Nucleus accumbens (tissue), 56 donors: ENCODE measurements around the gene CLTRN.
"Not testable (repeated sequence)": the region's sequence is repeated elsewhere in the genome, so short reads cannot be mapped to it uniquely, and the experiment has no call there.

Source experiments
- DNase-seq, 56 donors: peaks; one replicate each; lab custom pipeline; 2025; lab: John Stamatoyannopoulos, UW

Gene CLTRN, protein sequence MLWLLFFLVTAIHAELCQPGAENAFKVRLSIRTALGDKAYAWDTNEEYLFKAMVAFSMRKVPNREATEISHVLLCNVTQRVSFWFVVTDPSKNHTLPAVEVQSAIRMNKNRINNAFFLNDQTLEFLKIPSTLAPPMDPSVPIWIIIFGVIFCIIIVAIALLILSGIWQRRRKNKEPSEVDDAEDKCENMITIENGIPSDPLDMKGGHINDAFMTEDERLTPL

DNA sequence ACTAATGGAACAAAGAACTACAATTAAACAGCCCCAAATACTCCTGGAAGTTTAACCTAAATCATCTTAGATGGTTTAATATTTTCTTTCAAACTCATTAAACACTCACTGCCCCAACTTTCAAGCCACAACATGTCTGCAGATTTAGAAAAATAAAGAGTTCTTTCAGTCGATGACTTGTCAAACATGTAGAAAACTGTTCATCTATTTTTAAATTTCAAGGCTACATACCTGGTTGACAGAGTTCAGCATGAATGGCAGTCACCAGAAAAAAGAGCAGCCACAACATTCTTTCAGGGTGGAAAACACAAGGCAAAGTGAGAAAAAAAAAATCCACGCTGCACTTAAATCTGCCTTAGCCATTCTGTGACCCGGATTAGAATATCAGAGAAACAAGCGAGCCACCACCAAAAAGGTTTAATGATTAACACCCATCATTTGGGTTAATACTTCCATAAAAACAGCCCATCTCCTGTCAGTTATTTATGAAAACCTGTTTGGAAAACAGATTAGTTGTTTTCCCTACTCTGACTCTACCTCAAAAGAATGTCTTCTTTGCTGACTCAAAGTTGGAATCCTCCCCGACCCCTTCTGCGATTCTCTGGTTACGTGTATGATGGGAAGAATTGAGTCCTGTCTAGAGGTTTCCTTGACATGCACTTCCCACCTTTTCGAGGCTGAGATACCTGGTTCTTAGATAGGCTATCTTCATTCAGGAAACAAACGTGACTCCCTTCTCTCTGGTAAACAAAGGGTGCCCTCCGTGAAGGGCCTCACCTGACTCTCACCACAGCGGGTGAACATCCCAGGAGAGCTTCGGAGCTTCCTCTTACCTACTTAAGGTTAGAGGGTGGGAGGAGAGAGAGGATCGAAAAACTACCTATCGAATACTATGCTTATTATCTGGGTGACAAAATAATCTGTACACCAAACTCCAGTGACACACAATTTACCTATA lies at the start of gene CLTRN:
TSS of gene CLTRN (minus strand) at position 319 of the 958 bp plus-strand sequence. CDS start at position 289, 30 bp downstream.
- DNase-seq, result no peak

DNA sequence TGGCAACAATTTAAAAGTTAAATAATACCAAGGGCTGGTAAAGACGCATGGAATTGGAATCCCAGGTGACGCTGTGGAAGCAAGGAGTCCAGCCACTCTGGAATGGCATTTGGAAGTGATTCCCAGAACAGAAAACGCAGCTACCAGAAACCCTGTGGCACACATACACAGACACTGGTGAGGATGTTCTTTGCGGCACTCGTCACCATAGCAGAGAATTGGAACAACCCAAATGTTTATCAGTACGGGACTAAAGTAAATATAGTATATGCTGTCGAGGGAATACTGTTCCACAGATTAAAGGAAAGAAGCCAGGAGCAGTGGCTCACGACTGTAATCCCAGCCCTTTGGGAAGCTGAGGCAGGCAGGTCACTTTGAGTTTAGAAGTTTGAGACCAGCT lies 39.7 kb upstream of the CLTRN start:
- DNase-seq, result not testable (repeated sequence)

DNA sequence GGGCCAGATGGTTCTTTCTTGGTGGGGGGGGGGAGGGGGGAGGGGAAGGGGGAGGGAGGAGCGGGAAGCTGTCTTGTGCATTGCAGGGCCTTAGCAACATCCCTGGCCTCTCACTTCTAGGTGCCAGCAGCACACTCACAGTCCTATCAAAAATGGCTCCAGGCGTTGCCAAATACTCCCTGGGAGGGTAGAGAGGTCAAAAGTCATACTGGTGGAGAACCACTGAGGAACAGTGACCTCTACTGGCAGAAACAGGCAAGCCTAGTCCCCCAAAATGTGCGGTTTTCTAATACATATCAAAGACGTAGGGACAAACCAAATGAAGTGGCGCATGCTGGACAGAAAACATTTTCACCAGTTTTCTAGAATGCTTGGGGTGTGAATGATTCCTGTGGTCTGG lies 39.2 kb upstream of the CLTRN start:
- DNase-seq, result not testable (repeated sequence)

DNA sequence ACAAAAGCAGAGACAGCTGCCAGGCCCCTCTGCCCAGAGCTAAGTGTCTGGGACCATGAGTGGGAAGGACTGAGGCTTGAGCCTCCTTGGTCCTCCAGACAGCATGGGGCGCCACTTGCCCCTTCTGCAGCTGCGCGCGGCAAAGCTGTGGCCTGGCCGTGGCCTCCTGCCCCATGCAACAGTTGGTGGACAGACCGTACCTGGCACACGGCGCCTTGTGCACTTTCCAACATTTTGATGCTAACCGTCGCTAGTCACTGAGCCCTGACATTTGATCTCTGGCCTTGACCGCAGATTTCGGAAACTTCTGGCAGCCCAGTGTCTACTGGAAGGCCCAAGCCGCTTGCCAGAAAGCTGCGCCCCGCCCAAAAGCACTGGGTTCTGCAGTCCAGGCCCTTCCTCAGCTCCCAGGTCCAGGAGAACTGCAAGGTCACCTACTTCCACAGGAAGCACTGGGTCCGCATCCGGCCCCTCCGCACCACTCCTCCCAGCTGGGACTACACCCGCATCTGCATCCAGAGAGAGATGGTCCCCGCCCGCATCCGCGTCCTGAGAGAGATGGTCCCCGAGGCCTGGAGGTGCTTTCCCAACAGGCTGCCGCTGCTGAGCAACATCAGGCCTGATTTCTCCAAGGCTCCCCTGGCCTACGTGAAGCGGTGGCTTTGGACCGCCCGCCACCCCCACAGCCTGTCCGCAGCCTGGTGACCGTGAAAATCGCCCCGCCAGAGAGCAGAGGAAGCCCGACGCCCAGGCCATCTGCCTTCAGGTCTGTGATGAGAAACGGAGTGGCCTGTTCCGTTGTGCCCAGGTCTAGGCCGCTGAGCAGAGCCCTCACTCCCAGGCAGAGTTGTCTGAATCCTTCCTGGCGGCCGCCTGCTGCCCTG lies 38.1 kb upstream of the CLTRN start:
- no peak for DNase-seq

DNA sequence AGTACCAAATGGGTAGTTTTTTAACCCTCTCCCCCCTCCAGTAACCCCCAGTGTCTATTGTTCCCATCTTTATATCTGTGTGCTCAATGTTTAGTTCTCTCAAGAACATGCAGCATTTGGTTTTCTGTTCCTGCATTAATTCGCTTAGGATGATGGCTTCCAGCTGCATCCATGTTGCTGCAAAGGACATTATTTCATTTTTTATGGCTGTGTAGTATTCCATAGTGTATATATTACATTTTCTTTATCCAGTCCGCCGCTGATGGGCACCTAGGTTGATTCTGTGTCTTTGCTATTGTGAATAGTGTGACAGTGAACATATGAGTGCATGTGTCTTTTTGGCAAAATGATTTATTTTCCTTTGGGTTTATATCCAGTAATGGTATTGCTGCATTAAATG lies 31.9 kb upstream of the CLTRN start:
- no peak for DNase-seq

DNA sequence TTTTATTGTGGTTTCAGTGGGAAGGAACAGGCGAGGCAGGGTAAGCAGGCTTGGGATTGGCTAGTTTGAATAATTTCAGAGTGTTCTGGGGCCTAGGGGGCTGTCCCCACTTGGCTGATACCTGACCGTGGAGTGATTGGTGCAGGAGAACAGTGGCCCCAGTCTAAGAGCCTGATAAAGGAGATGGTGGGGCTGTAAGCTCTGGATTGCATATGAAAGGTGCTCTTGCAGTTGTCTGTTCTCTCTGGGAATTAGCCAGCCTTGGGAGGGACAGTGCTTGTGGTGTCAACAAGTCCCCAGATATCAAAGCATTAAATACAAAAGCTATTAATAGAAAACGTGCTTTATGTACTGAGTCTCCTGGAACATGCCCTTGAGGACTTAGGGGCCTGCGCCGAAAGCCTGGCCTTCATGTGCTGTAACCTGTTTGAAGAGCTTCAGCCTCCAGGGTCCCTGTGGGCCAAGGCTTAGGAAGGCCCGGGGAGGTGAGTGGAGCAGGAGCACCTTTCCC lies 30.4 kb upstream of the CLTRN start:
- DNase-seq, result no peak

DNA sequence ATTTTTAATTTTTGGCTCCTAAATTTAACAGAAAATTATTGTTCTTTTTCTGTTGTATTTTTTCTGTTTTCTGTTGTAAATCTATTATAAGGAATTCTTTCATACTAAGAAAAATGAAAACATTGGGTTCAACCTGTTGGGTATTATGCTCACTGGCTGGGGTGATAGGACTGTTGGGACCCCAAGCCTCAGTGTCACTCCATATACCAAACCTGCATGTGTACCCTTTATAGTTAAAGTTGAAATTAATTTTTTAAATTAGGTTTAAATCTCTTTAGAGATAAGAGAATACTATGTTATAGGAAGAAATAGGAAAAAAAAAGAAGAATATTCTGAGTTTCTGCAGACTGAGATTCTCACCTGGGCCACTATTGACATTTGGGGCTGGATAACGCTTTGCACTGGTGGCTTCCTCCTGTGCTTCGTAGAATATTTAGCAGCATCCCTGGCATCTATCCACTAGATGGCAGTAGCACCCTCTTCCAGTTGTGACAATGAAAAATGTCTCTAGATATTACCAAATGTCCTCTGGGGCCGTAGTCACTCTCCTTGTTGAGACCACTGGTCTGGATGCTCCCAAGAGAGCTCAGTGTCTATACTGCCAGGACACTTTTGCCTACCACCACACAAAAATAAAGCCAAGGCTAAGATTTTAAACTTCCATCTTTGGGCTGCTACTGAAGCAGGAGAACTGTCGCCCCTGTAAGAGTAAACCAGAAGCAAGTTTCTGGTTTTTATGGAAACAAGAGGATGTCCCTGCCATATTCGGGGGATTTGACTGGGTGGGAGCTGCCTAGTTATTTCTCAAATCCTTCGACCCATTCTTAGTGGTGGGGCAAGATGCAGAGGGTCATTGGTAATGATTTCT lies 22.4 kb upstream of the CLTRN start:
- DNase-seq, result peak in 36 of 56 donors; percentile 0 to 53 (median 16)

DNA sequence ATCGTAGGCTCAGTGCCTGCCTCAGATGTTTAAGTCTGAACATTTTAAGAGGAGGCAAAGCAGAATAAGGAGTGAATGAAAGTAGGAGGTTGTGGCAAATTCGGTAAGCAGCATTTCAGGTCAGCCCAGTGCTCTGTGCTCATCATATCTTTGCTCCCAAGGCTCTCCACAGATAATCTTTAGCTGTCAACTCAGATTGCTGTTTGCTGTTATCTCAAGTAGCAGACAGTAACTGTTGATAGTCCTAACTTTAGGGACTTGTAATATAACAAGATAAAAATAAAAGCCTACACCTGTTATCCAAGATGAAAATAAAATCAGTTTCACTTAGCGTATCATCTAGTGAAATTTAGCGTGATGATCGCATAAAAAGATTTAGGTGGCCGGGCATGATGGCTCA lies 18.6 kb upstream of the CLTRN start:
- no peak for DNase-seq

DNA sequence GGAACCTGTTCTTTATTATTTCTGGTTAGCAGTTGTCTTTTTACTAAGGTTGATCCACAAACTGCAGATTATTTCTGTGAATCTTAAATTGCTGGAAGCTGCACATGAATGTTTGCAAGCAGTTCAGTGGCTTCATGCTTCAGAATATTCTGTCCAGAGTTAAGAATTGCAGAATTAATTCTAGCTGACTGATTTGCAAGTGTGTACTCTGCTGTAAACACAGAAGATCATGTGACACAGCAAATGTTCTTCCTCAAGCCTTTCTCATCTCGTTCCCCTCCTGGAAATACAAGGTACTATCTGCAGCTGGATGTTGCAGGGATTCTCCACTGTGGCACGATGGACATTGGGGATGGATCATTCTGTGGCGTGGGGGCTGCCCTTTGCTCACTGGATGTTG lies 16.8 kb upstream of the CLTRN start:
- no peak for DNase-seq

DNA sequence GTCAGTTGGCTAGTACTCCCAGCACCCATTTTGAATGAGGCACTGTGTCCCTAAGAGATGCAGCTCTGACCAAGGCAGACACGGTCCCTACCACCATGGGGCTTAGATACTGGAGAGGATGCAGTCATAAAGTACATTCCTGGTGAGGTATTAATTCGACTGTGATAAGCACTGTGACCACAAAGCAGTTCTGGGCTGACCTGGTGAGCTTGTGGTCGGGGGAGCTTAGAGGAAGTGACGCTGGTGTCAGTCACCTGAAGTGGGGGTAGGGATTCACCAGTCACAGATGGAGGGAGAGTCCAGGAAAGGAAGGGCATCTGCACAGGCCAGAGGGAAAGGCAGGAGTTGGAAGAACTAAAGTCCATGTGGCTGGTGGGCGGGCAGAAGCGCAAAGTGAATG lies 15.8 kb upstream of the CLTRN start:
- no peak for DNase-seq

DNA sequence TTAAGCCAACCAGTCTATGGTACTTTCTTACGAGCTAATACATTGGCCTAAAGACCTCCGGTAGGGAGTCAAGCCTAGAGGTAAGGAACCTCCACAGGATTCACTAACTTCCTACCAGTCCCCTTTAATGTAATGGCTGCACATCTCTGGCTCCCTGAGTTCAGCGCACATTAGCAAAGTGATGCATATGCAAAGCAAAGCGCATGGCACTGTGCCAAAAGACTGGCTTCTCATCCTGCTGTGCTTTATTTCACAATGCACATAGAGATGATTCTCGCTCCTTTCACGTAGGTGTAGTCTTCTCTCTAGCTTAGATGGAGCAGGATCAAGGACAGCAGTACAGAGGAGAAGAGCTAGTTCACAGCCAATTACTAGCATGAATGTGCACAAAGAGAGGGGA lies 14.6 kb upstream of the CLTRN start:
- peak in 21 of 56 donors; percentile 0 to 60 (median 9) for DNase-seq

DNA sequence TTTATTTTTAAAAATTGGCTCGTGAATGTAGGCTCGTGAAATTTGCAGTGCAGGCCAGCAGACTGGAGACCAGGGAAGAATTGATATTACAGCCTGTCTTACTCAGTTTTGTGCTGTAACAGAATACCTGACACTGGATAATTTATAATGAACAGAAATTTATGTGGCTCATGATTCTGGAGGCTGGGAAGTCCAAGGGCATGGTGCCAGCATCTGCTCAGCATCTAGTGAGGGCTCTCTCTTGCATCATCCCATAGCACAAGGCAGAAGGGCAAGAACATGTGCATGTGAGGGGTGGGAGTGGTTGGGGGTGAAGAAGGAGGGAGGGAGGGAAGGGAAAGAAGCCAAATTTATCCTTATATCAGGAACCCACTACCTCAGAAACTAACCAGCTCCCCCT lies 13.7 kb upstream of the CLTRN start:
- no peak for DNase-seq

DNA sequence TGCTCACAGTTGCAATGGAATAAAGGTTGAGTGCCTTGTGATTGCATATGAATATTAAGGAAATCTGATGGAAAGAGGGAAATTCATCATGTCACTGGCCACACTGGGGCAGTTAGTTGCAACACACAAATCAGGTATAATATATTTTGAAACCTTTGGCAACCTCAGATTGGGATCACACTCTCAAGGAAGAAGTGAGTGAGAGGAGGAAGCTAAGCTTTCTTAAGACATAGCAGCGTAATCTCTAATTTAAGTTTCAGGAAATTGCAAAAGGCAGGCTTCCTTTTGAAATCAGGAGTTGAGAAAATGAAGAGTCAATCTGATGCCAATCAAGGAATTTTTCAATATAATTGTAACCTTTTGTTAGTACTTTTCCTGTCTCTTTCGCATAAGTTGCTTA lies 12.3 kb upstream of the CLTRN start:
- no peak for DNase-seq

DNA sequence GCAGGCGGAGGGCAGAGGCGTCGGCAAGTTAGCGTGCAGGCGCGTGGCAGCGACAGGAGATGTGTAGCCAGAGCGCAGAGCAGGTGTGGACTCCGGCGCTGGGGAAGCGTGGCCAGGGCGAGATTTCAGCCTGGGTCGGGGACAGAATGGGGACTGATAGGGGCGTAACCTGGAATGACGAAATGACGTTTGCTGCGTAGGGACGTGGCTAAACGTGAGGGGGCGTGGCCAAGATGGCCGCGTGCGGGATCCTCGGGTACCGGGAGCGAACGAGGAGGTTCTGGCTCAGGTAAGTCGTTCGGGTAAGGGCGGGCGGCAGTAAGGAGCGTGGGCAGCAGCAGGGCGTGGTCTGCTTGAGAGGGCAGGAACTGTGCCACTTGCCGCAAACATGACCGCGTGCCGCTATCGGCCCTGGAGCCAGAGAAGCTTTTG lies 10.9 kb upstream of the CLTRN start:
- DNase-seq, result peak in 53 of 56 donors; percentile 8 to 100 (median 89)

DNA sequence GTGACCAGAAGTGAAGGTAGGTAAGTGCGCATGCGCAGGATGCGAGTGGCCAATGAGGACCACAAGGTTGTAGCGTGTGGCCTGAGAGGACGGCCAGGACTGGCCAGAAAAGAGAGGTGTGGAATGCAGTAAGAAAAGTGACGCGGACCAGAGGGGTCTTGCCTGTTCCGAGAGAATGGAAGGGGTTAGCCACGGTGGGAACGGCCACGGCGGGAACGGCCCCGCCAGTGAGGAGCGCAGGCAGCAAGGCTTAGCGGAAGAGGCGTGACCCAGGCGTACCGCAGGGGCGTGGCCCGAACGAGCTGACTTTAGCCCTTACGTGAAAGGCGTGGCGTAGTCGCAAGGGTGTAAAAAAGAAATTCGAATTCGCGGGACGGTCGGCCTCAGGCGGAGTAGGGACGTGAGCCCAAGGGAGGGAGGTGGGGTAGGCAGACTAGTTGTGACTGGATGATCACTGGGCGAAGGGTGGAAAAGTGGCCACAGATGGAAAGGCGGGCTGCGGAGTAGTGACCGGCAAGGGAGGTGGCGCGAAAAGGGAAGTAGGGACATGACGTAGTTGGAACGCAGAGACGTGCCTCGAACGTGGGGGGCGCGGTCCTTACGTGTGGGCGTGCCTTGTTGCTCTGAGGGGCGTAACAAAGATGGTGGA lies 10.4 kb upstream of the CLTRN start:
- peak; percentile 32 to 100 (median 90) for DNase-seq

DNA sequence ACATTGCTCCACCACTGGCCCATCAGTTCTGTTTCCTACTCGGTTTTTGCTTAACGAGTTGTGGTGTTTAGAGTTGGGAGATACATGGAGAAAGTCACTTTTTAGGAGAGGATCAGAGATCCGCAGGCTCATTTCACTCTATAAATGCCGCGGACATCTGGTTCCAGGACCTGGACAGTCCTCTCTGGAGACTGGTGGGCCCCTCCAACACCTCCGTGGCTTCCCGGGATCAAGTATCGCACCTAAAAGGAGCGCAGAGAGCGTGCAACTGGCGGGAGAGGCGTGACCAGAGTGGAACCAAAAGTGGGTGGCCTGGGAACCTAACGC lies 9.9 kb upstream of the CLTRN start:
- DNase-seq, result no peak

DNA sequence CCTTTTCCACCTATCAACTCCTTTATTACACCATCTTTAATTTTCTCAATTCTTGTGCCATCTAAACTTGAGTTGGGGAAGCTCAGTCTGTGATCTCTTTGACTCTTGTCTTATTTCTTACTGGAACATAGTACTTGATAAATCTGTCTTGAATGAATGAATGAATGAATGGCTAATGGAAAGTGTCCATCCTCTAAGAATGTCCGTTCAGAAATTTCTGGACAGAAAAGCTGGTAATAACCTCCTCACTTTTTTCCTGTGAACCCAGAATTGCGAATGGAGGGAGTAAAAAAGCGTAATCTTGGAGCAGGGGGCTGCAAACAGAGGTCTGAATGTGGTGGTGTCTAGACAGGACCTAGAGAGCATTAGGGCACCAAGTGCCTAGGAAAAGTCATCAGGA lies 9.4 kb upstream of the CLTRN start:
- DNase-seq, result no peak

DNA sequence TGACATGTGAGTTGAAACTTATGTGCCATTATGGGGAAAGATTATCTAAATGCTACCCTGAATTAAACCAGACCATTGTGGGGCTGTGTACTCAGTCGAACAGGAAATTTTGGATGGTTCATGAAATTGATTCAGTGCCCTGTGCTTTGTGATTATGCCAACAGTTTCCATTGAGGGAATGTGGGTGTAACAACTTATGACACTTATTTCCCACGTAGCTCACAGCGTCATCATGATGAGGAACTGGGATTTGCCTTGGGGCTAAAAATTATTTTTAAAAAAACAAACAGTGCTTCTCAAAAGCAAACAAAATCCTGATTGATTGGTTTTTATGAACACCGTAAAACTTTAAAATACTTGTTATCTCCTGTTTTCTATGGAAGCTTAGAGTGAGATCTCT lies 8.3 kb upstream of the CLTRN start:
- no peak for DNase-seq

DNA sequence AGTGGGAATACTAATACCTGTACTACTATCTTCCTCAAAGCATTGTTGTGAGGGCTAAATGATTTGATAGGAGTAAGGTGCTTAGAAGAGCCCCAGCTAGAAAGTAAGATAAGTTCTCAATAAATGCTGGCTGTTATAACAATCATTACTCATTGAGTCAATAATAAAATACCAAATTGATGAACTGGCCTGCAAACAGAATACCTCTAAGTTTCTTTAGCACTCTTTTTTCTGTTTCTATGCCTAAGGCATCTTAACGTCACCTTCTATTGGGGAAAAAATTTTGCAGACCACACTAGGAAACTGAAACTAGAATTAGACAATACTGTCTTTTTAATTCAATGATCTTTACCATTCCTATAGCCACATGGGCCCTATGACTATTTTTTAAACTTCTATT lies 1.2 kb downstream of the CLTRN start:
- no peak for DNase-seq
